Measurements from ENCODE around the gene FREM2.

- no peak for TF ChIP-seq CTCF (IDR thresholded peaks at IDR 0.05; ENCODE audit: extremely low read depth in 1 of 2, insufficient read depth in 1 of 2, low read depth in 1 of 2, low read length in 2 of 2)
- no peak for TF ChIP-seq POLR2AphosphoS5 (IDR thresholded peaks at IDR 0.05; ENCODE audit: insufficient read depth, low read depth, low read length)
- no peak for TF ChIP-seq GATA2 (IDR thresholded peaks at IDR 0.05; ENCODE audit: insufficient read depth, insufficient read length, low read depth, low read length)
- no peak for TF ChIP-seq EZH2 (IDR thresholded peaks at IDR 0.05; ENCODE audit: borderline replicate concordance, low read depth, low read length, severe bottlenecking)
- no peak for TF ChIP-seq MYC (IDR thresholded peaks at IDR 0.05; ENCODE audit: low read depth, low read length)
- no peak for TF ChIP-seq POLR2A (IDR thresholded peaks at IDR 0.05; ENCODE audit: low read depth, low read length)
- no peak for TF ChIP-seq JUN (IDR thresholded peaks at IDR 0.05; ENCODE audit: borderline replicate concordance, insufficient read depth, insufficient read length, low read depth)
- no peak for TF ChIP-seq MAX (IDR thresholded peaks at IDR 0.05; ENCODE audit: insufficient read depth, insufficient read length)
Measured at GRCh38 chr13:38702669-38703068, 15.8 kb downstream of the FREM2 start.

All from endothelial cell of umbilical vein (primary cell).